ENCODE data around the gene TMEM169. TPM values are rescaled to one million over a fixed set of nuclear protein-coding genes. Genes with fewer than 3 reads are reported as not detected.
"Not testable (repeated sequence)": the region's sequence is repeated elsewhere in the genome, so short reads cannot be mapped to it uniquely, and the experiment has no call there.

Gene TMEM169
- total and polyA plus RNA-seq, 7 donors, result 0.80 to 1.4 (median 0.95) TPM; not detected in 3

DNA sequence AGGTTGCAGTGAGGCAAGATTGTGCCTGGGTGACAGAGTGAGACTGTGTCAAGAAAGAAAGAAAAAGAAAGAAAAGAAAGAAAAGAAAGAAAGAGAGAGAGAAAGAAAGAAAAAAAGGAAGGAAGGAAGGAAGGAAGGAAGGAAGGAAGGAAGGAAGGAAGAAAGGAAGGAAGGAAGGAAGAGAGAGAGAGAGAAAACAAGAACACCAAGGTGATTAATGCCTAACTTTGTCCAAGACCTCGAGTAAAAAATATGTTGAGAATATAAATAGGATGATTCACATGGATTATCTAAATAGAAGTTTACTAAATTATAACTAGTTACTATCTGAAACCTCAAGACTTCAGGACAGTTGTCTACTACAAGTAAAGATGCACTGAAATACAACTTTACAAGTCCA is 7.3 kb upstream of the TMEM169 start:
- H3K27me3 ChIP-seq, result no peaks in the 10 kb centered on the region
- H3K9me3 ChIP-seq, result no peaks in the 10 kb centered on the region
- no peak for DNase-seq
- no peaks in the 10 kb centered on the region for H3K4me1 ChIP-seq
- H3K4me3 ChIP-seq, result no peak overlapping the region
- H3K36me3 ChIP-seq, result peaks cover 0 to 6% (median 0%) of the 10 kb centered on the region in 4 donors
- intact Hi-C loops (cut with DNase I), result no loop called here
- 49 to 66% methylated on average over 1 of the region's 1 CpG for WGBS, 2 donors
- TF ChIP-seq POLR2A (IDR thresholded peaks at IDR 0.05) (no peak), EP300 (IDR thresholded peaks at IDR 0.05) (no peak), POLR2AphosphoS5 (IDR thresholded peaks at IDR 0.05) (no peak)
- TF ChIP-seq, protein P1, sequence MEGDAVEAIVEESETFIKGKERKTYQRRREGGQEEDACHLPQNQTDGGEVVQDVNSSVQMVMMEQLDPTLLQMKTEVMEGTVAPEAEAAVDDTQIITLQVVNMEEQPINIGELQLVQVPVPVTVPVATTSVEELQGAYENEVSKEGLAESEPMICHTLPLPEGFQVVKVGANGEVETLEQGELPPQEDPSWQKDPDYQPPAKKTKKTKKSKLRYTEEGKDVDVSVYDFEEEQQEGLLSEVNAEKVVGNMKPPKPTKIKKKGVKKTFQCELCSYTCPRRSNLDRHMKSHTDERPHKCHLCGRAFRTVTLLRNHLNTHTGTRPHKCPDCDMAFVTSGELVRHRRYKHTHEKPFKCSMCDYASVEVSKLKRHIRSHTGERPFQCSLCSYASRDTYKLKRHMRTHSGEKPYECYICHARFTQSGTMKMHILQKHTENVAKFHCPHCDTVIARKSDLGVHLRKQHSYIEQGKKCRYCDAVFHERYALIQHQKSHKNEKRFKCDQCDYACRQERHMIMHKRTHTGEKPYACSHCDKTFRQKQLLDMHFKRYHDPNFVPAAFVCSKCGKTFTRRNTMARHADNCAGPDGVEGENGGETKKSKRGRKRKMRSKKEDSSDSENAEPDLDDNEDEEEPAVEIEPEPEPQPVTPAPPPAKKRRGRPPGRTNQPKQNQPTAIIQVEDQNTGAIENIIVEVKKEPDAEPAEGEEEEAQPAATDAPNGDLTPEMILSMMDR (IDR thresholded peaks at IDR 0.05), result no peak
- no peak overlapping the region for H3K27ac ChIP-seq

DNA sequence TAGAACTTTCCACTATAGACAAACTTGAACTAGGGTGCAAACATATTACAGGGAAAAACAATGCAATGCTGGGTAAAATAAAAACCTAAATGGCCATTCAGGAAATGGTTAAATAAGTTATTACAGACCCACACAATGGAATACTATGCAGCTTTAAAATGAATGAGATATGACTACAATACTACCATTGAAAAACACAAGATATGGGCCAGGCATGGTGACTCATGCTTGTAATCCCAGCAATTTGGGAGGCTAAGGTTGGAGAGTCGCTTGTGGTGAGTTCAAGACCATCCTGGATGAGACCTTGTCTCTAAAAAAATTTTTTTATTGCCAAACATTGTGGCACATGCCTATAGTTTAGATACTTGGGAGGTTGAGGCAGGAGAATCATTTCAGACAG is 6.9 kb upstream of the TMEM169 start:
- H3K4me3 ChIP-seq, result no peak overlapping the region
- TF ChIP-seq EP300 (IDR thresholded peaks at IDR 0.05) (no peak), POLR2AphosphoS5 (IDR thresholded peaks at IDR 0.05) (no peak), POLR2A (IDR thresholded peaks at IDR 0.05) (no peak)
- TF ChIP-seq, protein P1 (IDR thresholded peaks at IDR 0.05), result no peak
- no peak for DNase-seq
- intact Hi-C loops (cut with DNase I), result no loop called here
- no peaks in the 10 kb centered on the region for H3K27me3 ChIP-seq
- H3K4me1 ChIP-seq, result no peaks in the 10 kb centered on the region
- H3K9me3 ChIP-seq, result no peaks in the 10 kb centered on the region
- no peak overlapping the region for H3K27ac ChIP-seq
- peaks cover 0 to 6% (median 0%) of the 10 kb centered on the region in 4 donors for H3K36me3 ChIP-seq
- 26 to 73% methylated on average over 1 of the region's 1 CpG for WGBS, 2 donors

- Histone ChIP-seq H3K4me3 (no peak overlapping the region), H3K36me3 (peaks cover 0 to 6% (median 0%) of the 10 kb centered on the region in 4 donors), H3K27me3 (no peaks in the 10 kb centered on the region), H3K27ac (no peak overlapping the region), H3K9me3 (no peaks in the 10 kb centered on the region), H3K4me1 (peaks cover 0 to 4% (median 1%) of the 10 kb centered on the region in 4 donors)
- 22 to 70% methylated on average over 6 of the region's 6 CpGs for WGBS, 2 donors
- TF ChIP-seq POLR2AphosphoS5 (IDR thresholded peaks at IDR 0.05) (no peak), POLR2A (IDR thresholded peaks at IDR 0.05) (no peak), EP300 (IDR thresholded peaks at IDR 0.05) (no peak)
- TF ChIP-seq, protein P1 (IDR thresholded peaks at IDR 0.05), result no peak
- intact Hi-C loops (cut with DNase I), result no loop called here
- DNase-seq, result no peak
These were observed 5.9 kb upstream of the TMEM169 start for GRCh38 chr2:216075510-216076485.

DNA sequence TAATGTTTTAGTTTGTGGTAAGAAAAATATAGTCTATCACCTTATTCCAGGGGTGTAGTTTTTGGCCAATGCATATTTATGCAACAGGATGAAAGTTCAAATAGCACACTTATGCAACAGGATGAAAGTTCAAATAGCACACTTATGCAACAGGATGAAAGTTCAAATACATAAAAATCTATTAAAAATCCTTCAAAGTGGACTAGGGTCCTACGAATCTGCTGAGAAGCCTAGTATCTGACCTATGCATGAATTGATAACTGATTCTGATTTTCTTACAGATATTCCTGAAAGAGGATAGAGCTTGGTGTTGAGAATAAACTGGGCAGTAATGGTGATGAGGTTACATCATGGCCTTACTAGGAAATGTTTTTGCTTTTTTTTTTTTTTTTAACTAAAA is 2.9 kb upstream of the TMEM169 start:
- 22 to 57% methylated on average over 1 of the region's 1 CpG for WGBS, 2 donors
- H3K9me3 ChIP-seq, result no peaks in the 10 kb centered on the region
- peaks cover 0 to 4% (median 0%) of the 10 kb centered on the region in 4 donors for H3K36me3 ChIP-seq

DNA sequence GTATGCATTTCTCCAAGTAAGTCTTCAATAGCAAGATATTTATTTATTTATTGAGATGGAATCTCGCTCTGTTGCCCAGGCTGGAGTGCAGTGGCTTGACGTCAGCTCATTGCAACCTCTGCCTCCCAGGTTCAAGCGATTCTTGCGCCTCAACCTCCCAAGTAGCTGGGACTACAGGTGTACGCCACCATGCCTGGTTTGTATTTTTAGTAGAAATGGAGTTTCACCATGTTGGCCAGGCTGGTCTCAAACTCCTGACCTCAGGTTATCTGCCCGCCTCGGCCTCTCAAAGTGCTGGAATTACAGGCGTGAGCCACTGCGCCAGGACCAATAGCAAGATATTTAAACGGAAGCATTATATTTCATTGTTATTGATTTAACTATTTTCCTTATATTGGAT is 1.7 kb upstream of the TMEM169 start:
- 97 to 98% methylated on average over 10 of the region's 10 CpGs for WGBS, 2 donors
- intact Hi-C loops (cut with DNase I); H3K27me3 ChIP-seq; DNase-seq; H3K9me3 ChIP-seq; H3K4me3 ChIP-seq; H3K27ac ChIP-seq; H3K36me3 ChIP-seq: not testable (repeated sequence)
- H3K4me1 ChIP-seq, result peaks cover 0 to 19% (median 14%) of the 10 kb centered on the region in 4 donors

More for the DNA sequence above, 2.9 kb upstream of the TMEM169 start:
- peaks cover 0 to 19% (median 14%) of the 10 kb centered on the region in 4 donors for H3K4me1 ChIP-seq
- no peak for DNase-seq
- H3K27me3 ChIP-seq, result no peaks in the 10 kb centered on the region
- no peak overlapping the region for H3K27ac ChIP-seq
- no peak overlapping the region for H3K4me3 ChIP-seq
- TF ChIP-seq POLR2AphosphoS5 (IDR thresholded peaks at IDR 0.05), result no peak
- TF ChIP-seq EP300 (IDR thresholded peaks at IDR 0.05), result no peak
- TF ChIP-seq, protein P1 (IDR thresholded peaks at IDR 0.05), result no peak
- TF ChIP-seq POLR2A (IDR thresholded peaks at IDR 0.05), result no peak
- intact Hi-C loops (cut with DNase I), result no loop called here
